Measurements from ENCODE around the gene NUCKS1.

DNA sequence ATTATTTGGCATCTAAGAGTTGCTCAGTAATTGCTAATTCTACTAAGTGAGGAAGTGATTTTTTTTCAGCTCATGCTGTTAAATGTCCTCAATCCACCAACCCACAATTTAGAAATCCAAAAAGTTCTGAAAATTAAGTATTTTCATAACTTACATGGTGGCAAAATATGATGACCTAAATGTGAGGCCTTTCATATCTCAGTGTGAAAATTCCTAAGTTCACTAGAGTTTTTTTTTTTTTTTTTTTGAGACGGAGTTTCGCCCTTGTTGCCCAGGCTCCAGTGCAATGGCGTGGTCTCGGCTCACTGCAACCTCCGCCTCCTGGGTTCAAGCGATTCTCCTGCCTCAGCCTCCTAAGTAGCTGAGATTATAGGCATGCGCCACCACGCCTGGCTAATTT is 5.6 kb downstream of the NUCKS1 start:
- TF ChIP-seq POLR2A (IDR thresholded peaks at IDR 0.05): no peak
- TF ChIP-seq CTCF (IDR thresholded peaks at IDR 0.05): no peak

Measured in thyroid gland (tissue), 4 donors.